DOHH2 (cell line): ENCODE data around the gene RPL37A.

Source experiments
- H3F3A ChIP-seq: fragments of 200-600 bp; sonication (generic), shearing (Covaris generic); 2 replicates; pipeline ENCODE4 v1.6.0; 2016; ENCODE audit warnings: antibody characterized with exemption, mild to moderate bottlenecking; ENCODE audit not compliant: control insufficient read depth, insufficient read depth
- H3K27ac ChIP-seq: fragments of 200-600 bp; sonication (generic); 2 replicates; pipeline ENCODE4 v1.5.1; 2014; ENCODE audit warnings: low read depth, mild to moderate bottlenecking, low read length, moderate library complexity
- H3K27me3 ChIP-seq: fragments of 200-600 bp; sonication (generic); 2 replicates; pipeline ENCODE4 v1.6.1; 2014; ENCODE audit warnings: mild to moderate bottlenecking, low read length, mixed read lengths; ENCODE audit not compliant: control insufficient read depth
- H3K36me3 ChIP-seq: fragments of 200-600 bp; sonication (generic); 2 replicates; pipeline ENCODE4 v1.6.1; 2014; ENCODE audit warnings: mild to moderate bottlenecking, low read length, moderate library complexity, mixed read lengths; ENCODE audit not compliant: control insufficient read depth
- H3K4me1 ChIP-seq: fragments of 200-600 bp; sonication (generic); 2 replicates; pipeline ENCODE4 v1.6.1; 2014; ENCODE audit warnings: mild to moderate bottlenecking, low read length, mixed read lengths; ENCODE audit not compliant: control insufficient read depth
- H3K4me2 ChIP-seq: fragments of 200-600 bp; sonication (generic); 2 replicates; pipeline ENCODE4 v1.6.0; 2014; ENCODE audit warnings: mild to moderate bottlenecking, low read length, moderate library complexity
- H3K4me3 ChIP-seq: fragments of 200-600 bp; sonication (generic); 2 replicates; pipeline ENCODE4 v1.5.1; 2014; ENCODE audit warnings: mild to moderate bottlenecking, low read length, mixed read lengths
- H3K79me2 ChIP-seq: fragments of 200-600 bp; sonication (generic); 2 replicates; pipeline ENCODE4 v1.6.1; 2014; ENCODE audit warnings: mild to moderate bottlenecking, low read length, mixed read lengths; ENCODE audit not compliant: control insufficient read depth
- H3K9me2 ChIP-seq: fragments of 200-600 bp; sonication (generic); replicated peaks from 2 replicates; pipeline ENCODE4 v1.6.1; 2014; ENCODE audit warnings: mild to moderate bottlenecking, low read length, mixed read lengths; ENCODE audit not compliant: control insufficient read depth
- H3K9me3 ChIP-seq: fragments of 200-600 bp; sonication (generic); 2 replicates; pipeline ENCODE4 v1.6.1; 2014; ENCODE audit warnings: antibody characterized with exemption, low read length, mixed read lengths; ENCODE audit not compliant: control insufficient read depth, insufficient read depth
- H4K20me1 ChIP-seq: fragments of 200-600 bp; sonication (generic); 2 replicates; pipeline ENCODE4 v1.6.0; 2014; ENCODE audit warnings: low read depth, mild to moderate bottlenecking, antibody characterized with exemption, low read length, moderate library complexity; ENCODE audit not compliant: control insufficient read depth, insufficient read depth
- TF ChIP-seq, protein P1 (sequence below): fragments of 200-600 bp; sonication (generic); IDR thresholded peaks from one replicate; pipeline ENCODE4 v1.5.1; 2014; ENCODE audit warnings: antibody characterized with exemption, mild to moderate bottlenecking, low read depth, low read length; ENCODE audit not compliant: poor library complexity, severe bottlenecking

Gene RPL37A

DNA sequence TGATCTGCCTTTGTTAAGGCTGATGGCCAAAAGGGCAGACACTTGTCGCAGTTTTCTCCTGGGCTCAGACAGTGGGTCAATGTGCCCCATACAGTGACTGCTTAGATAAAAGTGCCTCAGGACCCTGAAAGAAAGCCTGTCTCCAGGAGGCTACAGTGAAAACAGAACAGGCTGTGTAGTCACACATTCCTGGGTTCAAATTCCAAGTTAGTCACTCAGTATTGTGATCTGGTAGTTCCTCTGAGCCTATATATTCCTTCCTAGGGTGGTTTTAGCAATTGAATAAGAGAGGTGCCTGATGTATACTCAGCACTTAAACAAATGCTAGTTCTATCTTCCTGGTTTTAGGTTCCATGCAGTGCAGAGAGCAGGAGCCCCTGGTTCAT lies 54.4 kb downstream of the RPL37A start:
- TF ChIP-seq, protein P1, sequence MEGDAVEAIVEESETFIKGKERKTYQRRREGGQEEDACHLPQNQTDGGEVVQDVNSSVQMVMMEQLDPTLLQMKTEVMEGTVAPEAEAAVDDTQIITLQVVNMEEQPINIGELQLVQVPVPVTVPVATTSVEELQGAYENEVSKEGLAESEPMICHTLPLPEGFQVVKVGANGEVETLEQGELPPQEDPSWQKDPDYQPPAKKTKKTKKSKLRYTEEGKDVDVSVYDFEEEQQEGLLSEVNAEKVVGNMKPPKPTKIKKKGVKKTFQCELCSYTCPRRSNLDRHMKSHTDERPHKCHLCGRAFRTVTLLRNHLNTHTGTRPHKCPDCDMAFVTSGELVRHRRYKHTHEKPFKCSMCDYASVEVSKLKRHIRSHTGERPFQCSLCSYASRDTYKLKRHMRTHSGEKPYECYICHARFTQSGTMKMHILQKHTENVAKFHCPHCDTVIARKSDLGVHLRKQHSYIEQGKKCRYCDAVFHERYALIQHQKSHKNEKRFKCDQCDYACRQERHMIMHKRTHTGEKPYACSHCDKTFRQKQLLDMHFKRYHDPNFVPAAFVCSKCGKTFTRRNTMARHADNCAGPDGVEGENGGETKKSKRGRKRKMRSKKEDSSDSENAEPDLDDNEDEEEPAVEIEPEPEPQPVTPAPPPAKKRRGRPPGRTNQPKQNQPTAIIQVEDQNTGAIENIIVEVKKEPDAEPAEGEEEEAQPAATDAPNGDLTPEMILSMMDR, result no peak
- H3K27ac ChIP-seq, result no peak overlapping the region
- H4K20me1 ChIP-seq, result no peaks in the 10 kb centered on the region
- peaks cover 6% of the 10 kb centered on the region for H3K4me1 ChIP-seq
- H3K9me3 ChIP-seq, result no peaks in the 10 kb centered on the region
- no peaks in the 10 kb centered on the region for H3K9me2 ChIP-seq
- no peaks in the 10 kb centered on the region for H3K79me2 ChIP-seq
- peaks cover 24% of the 10 kb centered on the region for H3K27me3 ChIP-seq
- no peaks in the 10 kb centered on the region for H3K36me3 ChIP-seq
- H3K4me2 ChIP-seq, result no peak overlapping the region
- no peak overlapping the region for H3K4me3 ChIP-seq
- no peaks in the 10 kb centered on the region for H3F3A ChIP-seq
